Daoy (cell line): Measurements from ENCODE around the gene CFHR4. TPM values are rescaled to one million over a fixed set of nuclear protein-coding genes. Genes with fewer than 3 reads are reported as not detected.
"Not testable (repeated sequence)": the region's sequence is repeated elsewhere in the genome, so short reads cannot be mapped to it uniquely, and the experiment has no call there.

Experiments used
- DNase-seq: peaks from one replicate; pipeline ENCODE4 v3.0.0-alpha.2; 2015; ENCODE audit warnings: low read depth
- total RNA-seq: library from RNA; depleted of rRNA; stranded (reverse); fragments of >200 nt; shearing (Covaris generic); gene quantifications from 2 replicates; pipeline ENCODE4 v1.2.3, GENCODE V29; 2014; rRNA removed

Gene CFHR4
- total RNA-seq, 1 experiment from 2014 or later: not detected

GRCh38 chr1:196941474-196941873 is 53.6 kb downstream of the CFHR4 start:
- DNase-seq: not testable (repeated sequence)

GRCh38 chr1:196943568-196943967 is 55.7 kb downstream of the CFHR4 start, which contains the start of gene CFHR2:
TSS of gene CFHR2 (plus strand) at chr1:196943738. CDS start at chr1:196943881, 143 bp downstream.
- DNase-seq: not testable (repeated sequence)

GRCh38 chr1:196951711-196952394 is 64.0 kb downstream of the CFHR4 start:
- DNase-seq: peak; percentile 3

GRCh38 chr1:196954778-196955177 is 66.9 kb downstream of the CFHR4 start:
- DNase-seq: no peak

- DNase-seq: no peak
Measured at GRCh38 chr1:196955926-196956325, 68.1 kb downstream of the CFHR4 start.

GRCh38 chr1:196960854-196961253 is 73.0 kb downstream of the CFHR4 start:
- DNase-seq: no peak

Other genes with a start within 250 kb of the CFHR4 start
- 3.8 and 4.4 TPM in 2 replicates for gene CFH, start 236.0 kb upstream of the CFHR4 start, total RNA-seq
- not detected in 2 replicates for gene CFHR3, start 113.2 kb upstream of the CFHR4 start, total RNA-seq
- not detected in 2 replicates for gene CFHR1, start 68.3 kb upstream of the CFHR4 start, total RNA-seq
- not detected in 2 replicates for gene CFHR2, start 55.7 kb downstream of the CFHR4 start, total RNA-seq
- gene CFHR5, start 89.5 kb downstream of the CFHR4 start, total RNA-seq: not detected in 2 replicates
- not detected in 2 replicates for gene F13B, start 179.2 kb downstream of the CFHR4 start, total RNA-seq